GM15510 (cell line): ENCODE data around the gene MYH4.

Source experiments
- POLR2A ChIP-seq: IDR thresholded peaks from 3 replicates; pipeline ENCODE4 v1.6.1; 2011; ENCODE audit warnings: borderline replicate concordance; ENCODE audit not compliant: insufficient read length; ENCODE audit errors: extremely low read depth

MYH4 gene

GRCh38 chr17:10447026-10447931 is 22.1 kb downstream of the MYH4 start:
- TF ChIP-seq POLR2A = no peak

GRCh38 chr17:10439816-10440215 is 29.5 kb downstream of the MYH4 start:
- TF ChIP-seq POLR2A = no peak

GRCh38 chr17:10435096-10435495 is 34.3 kb downstream of the MYH4 start:
- TF ChIP-seq POLR2A = no peak

GRCh38 chr17:10429421-10430045 is 39.8 kb downstream of the MYH4 start:
- TF ChIP-seq POLR2A = no peak

- TF ChIP-seq POLR2A = no peak
These were observed 40.6 kb downstream of the MYH4 start for GRCh38 chr17:10428781-10429180.

- TF ChIP-seq POLR2A = no peak
These were observed 47.3 kb downstream of the MYH4 start, which contains the start of gene MYH8 for GRCh38 chr17:10421900-10422542. Gene MYH8 (minus strand): TSS chr17:10421950. CDS start chr17:10420227, 1,723 bp downstream.

- TF ChIP-seq POLR2A = no peak
These were observed 48.1 kb downstream of the MYH4 start for GRCh38 chr17:10421211-10421610.

GRCh38 chr17:10420811-10421210 is 48.5 kb downstream of the MYH4 start:
- TF ChIP-seq POLR2A = no peak

- no peak for TF ChIP-seq POLR2A
These were observed 51.9 kb downstream of the MYH4 start for GRCh38 chr17:10417431-10417830.

GRCh38 chr17:10415161-10415560 is 54.2 kb downstream of the MYH4 start:
- TF ChIP-seq POLR2A = no peak

GRCh38 chr17:10403589-10403988 is 65.8 kb downstream of the MYH4 start:
- TF ChIP-seq POLR2A = no peak

- no peak for TF ChIP-seq POLR2A
These were observed 71.0 kb downstream of the MYH4 start for GRCh38 chr17:10398352-10398751.

- no peak for TF ChIP-seq POLR2A
These were observed 72.7 kb downstream of the MYH4 start for GRCh38 chr17:10396524-10397163.

GRCh38 chr17:10394201-10394887 is 75.0 kb downstream of the MYH4 start:
- no peak for TF ChIP-seq POLR2A
